ENCODE measurements around the gene CPXM2.

CPXM2 gene

GRCh38 chr10:123796736-123797135 lies 94.9 kb downstream of the CPXM2 start:
- no peak for DNase-seq (ENCODE audit: low read depth)

- no peak for DNase-seq (ENCODE audit: low read depth)
These were observed 95.6 kb downstream of the CPXM2 start for GRCh38 chr10:123795846-123796590.

GRCh38 chr10:123795196-123795780 lies 96.3 kb downstream of the CPXM2 start:
- no peak for DNase-seq (ENCODE audit: low read depth)

GRCh38 chr10:123792248-123792978 lies 99.2 kb downstream of the CPXM2 start:
- DNase-seq (ENCODE audit: low read depth) = no peak

GRCh38 chr10:123790132-123790885 lies 101.3 kb downstream of the CPXM2 start:
- no peak for DNase-seq (ENCODE audit: low read depth)

GRCh38 chr10:123788981-123789380 lies 102.6 kb downstream of the CPXM2 start:
- DNase-seq (ENCODE audit: low read depth) = no peak

- DNase-seq (ENCODE audit: low read depth) = no peak
These were observed 104.0 kb downstream of the CPXM2 start for GRCh38 chr10:123787566-123787965.

- no peak for DNase-seq (ENCODE audit: low read depth)
These were observed 104.7 kb downstream of the CPXM2 start for GRCh38 chr10:123786896-123787295.

- no peak for DNase-seq (ENCODE audit: low read depth)
These were observed 105.3 kb downstream of the CPXM2 start for GRCh38 chr10:123786306-123786705.

GRCh38 chr10:123784646-123785045 lies 107.0 kb downstream of the CPXM2 start:
- no peak for DNase-seq (ENCODE audit: low read depth)

GRCh38 chr10:123784216-123784615 lies 107.4 kb downstream of the CPXM2 start:
- no peak for DNase-seq (ENCODE audit: low read depth)

GRCh38 chr10:123783296-123783695 lies 108.3 kb downstream of the CPXM2 start:
- DNase-seq (ENCODE audit: low read depth) = no peak

GRCh38 chr10:123782549-123782948 lies 109.1 kb downstream of the CPXM2 start:
- DNase-seq (ENCODE audit: low read depth) = no peak

GRCh38 chr10:123781956-123782500 lies 109.6 kb downstream of the CPXM2 start:
- DNase-seq (ENCODE audit: low read depth) = no peak

GRCh38 chr10:123781324-123781900 lies 110.2 kb downstream of the CPXM2 start:
- no peak for DNase-seq (ENCODE audit: low read depth)

GRCh38 chr10:123778719-123779517 lies 112.7 kb downstream of the CPXM2 start:
- DNase-seq (ENCODE audit: low read depth) = no peak

GRCh38 chr10:123777881-123778280 lies 113.7 kb downstream of the CPXM2 start:
- no peak for DNase-seq (ENCODE audit: low read depth)

GRCh38 chr10:123774132-123774742 lies 117.4 kb downstream of the CPXM2 start:
- DNase-seq (ENCODE audit: low read depth) = no peak

- no peak for DNase-seq (ENCODE audit: low read depth)
These were observed 118.7 kb downstream of the CPXM2 start for GRCh38 chr10:123772645-123773508.

All from stimulated activated CD8-positive, alpha-beta memory T cell treated with anti-CD3 and anti-CD28 coated beads, Interleukin-15, amount 100 ng/mL, for 1 hour (primary cell).